Skeletal muscle tissue (tissue), 4 donors: ENCODE data around the gene TAX1BP3. TPM values are rescaled to one million over a fixed set of nuclear protein-coding genes. Genes with fewer than 3 reads are reported as not detected.

ENCODE experiments used
- H3K27ac ChIP-seq: one replicate; pipeline ENCODE4 v1.7.0; 2013; ENCODE audit warnings: mild to moderate bottlenecking, low read depth, low read length, inconsistent platforms
- H3K27me3 ChIP-seq, 3 donors: one replicate each; pipeline ENCODE4 v1.7.0; 2013; ENCODE audit warnings: low read length in 3 of 3; ENCODE audit not compliant: control insufficient read depth in 3 of 3, insufficient read depth in 3 of 3
- H3K36me3 ChIP-seq, 3 donors: one replicate each; pipeline ENCODE4 v1.7.0; 2013; ENCODE audit warnings: low read length in 3 of 3; ENCODE audit not compliant: control insufficient read depth in 3 of 3, insufficient read depth in 3 of 3
- H3K4me1 ChIP-seq, 3 donors: one replicate each; pipeline ENCODE4 v1.7.0; 2013; ENCODE audit warnings: low read length in 3 of 3, mild to moderate bottlenecking in 3 of 3; ENCODE audit not compliant: control insufficient read depth in 3 of 3, insufficient read depth in 3 of 3
- H3K4me3 ChIP-seq, 3 donors: one replicate each; pipeline ENCODE4 v1.7.0; 2013; ENCODE audit warnings: low read length in 3 of 3
- H3K9ac ChIP-seq, 3 donors: one replicate each; pipeline ENCODE4 v1.7.0; 2013; ENCODE audit warnings: low read length in 3 of 3, mild to moderate bottlenecking in 3 of 3, moderate library complexity in 2 of 3, low read depth in 1 of 3
- H3K9me3 ChIP-seq, 3 donors: one replicate each; pipeline ENCODE4 v1.7.0; 2013; ENCODE audit warnings: low read length in 3 of 3; ENCODE audit not compliant: control insufficient read depth in 3 of 3
- total RNA-seq: library from RNA; depleted of rRNA; stranded (reverse); fragments of >200 nt; gene quantifications from one replicate; pipeline ENCODE4 v1.2.3, GENCODE V29; 2014
- donor health status: Osteomylitis.

Gene TAX1BP3
- total RNA-seq, 1 donor from 2014 or later, result 31.3 TPM

GRCh38 chr17:3655766-3656165 lies 12.6 kb downstream of the TAX1BP3 start:
- H3K4me3 ChIP-seq, result no peak overlapping the region
- H3K9me3 ChIP-seq, result no peaks in the 10 kb centered on the region
- H3K27me3 ChIP-seq, result no peaks in the 10 kb centered on the region
- H3K9ac ChIP-seq, result no peak overlapping the region
- H3K36me3 ChIP-seq, result peaks cover under 1 to 11% (median 4%) of the 10 kb centered on the region in 3 donors
- H3K27ac ChIP-seq, result no peak overlapping the region
- peaks cover 19 to 26% (median 22%) of the 10 kb centered on the region in 3 donors for H3K4me1 ChIP-seq

DNA sequence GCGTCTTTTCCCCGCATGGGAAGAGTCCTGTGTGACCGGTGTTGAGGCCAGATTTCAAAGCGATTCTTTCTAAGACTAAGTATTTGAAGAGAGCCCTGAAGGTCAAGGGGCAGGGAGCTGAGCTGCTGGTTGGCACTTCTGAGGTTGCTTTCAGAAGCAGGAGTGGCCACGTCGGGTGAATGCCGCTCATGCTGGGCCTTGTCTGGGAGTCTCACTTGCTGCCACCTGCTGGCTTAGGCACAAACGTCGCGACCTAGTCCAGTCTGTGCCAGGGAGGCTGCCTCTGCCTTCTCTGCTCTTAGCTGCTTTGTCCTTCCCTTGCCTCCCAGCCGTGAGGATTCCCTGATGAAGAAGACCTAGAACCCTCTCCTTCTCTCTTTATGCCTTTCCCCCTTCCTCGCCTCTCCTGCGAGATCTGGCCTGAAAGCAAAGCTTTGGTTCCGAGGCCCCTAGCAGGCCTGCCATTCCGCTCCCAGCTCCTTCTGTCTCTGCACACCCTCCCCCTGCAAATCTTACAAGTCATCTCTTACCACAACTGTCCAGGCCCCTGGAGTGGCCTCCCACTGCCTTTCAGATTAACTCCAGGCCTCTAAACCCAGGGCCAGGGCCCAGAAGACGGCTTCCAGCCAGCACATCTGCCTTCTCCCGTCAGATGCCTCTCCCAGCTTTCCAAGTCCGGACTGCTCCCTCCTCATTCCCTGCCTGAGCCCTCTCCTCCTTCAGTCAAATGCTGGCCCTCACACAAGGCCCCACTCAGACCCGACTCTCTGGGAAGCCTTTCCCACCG lies 20.4 kb downstream of the TAX1BP3 start:
- no peak overlapping the region for H3K4me3 ChIP-seq
- no peaks in the 10 kb centered on the region for H3K9me3 ChIP-seq
- peak overlapping the region in 2 of 3 donors; percentile 46 to 50 for H3K9ac ChIP-seq
- H3K36me3 ChIP-seq, result peaks cover 21 to 34% (median 24%) of the 10 kb centered on the region in 3 donors
- no peaks in the 10 kb centered on the region for H3K27me3 ChIP-seq
- no peak overlapping the region for H3K27ac ChIP-seq
- peaks cover 0 to 5% (median 3%) of the 10 kb centered on the region in 3 donors for H3K4me1 ChIP-seq

DNA sequence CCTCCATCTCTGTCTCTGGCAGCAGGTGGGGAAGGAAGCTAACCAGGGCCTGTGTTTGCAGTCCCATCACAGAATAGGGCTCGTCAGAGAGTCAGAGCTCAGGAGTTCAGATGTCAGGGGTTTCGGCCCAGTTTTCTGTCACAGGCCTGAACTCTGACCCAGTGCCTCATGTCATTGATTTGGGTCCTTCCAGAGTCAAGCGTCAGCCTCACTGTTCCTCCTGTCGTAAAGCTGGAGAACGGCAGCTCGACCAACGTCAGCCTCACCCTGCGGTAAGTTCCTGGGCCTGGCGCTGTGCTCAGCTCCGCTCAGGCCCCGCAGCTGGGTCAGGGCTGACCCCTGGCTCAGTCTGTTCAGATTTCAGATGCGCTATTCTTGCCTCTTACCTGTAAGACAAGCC lies 21.1 kb downstream of the TAX1BP3 start:
- no peaks in the 10 kb centered on the region for H3K9me3 ChIP-seq

DNA sequence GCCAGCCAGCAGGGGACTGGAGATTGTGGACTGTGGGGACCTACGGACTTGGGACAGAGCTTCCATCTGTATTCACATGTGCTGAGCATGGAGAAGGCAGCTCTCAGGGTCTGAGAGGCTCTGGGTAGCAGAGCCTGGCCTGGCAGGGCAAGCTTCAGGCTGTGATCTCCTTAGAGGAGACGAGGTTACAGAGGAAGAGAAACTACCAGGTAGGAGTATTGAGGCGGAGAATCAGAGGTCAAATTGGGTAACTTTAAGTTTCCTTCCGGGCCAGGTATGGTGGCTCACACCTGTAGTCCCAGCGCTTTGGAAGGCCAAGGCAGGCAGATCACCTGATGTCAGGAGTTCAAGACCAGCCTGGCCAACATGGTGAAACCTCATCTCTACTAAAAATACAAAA lies 23.1 kb downstream of the TAX1BP3 start:
- Histone ChIP-seq H3K27me3 (no peaks in the 10 kb centered on the region), H3K9ac (no peak overlapping the region), H3K9me3 (no peaks in the 10 kb centered on the region), H3K4me3 (no peak overlapping the region), H3K27ac (no peak overlapping the region), H3K4me1 (peaks cover 7 to 15% (median 8%) of the 10 kb centered on the region in 3 donors), H3K36me3 (peaks cover 22 to 39% (median 27%) of the 10 kb centered on the region in 3 donors)

More for the DNA sequence above, 21.1 kb downstream of the TAX1BP3 start:
- Histone ChIP-seq H3K36me3 (peaks cover 21 to 37% (median 24%) of the 10 kb centered on the region in 3 donors), H3K9ac (peak overlapping the region in 1 of 3 donors; percentile 50), H3K4me3 (no peak overlapping the region), H3K27ac (no peak overlapping the region), H3K4me1 (peaks cover 0 to 5% (median 3%) of the 10 kb centered on the region in 3 donors), H3K27me3 (no peaks in the 10 kb centered on the region)

GRCh38 chr17:3643889-3644349 lies 24.5 kb downstream of the TAX1BP3 start:
- no peak overlapping the region for H3K9ac ChIP-seq
- H3K27me3 ChIP-seq, result no peaks in the 10 kb centered on the region
- no peak overlapping the region for H3K4me3 ChIP-seq
- peaks cover 12 to 22% (median 16%) of the 10 kb centered on the region in 3 donors for H3K4me1 ChIP-seq
- no peak overlapping the region for H3K27ac ChIP-seq
- no peaks in the 10 kb centered on the region for H3K9me3 ChIP-seq
- H3K36me3 ChIP-seq, result peaks cover 23 to 31% (median 25%) of the 10 kb centered on the region in 3 donors

DNA sequence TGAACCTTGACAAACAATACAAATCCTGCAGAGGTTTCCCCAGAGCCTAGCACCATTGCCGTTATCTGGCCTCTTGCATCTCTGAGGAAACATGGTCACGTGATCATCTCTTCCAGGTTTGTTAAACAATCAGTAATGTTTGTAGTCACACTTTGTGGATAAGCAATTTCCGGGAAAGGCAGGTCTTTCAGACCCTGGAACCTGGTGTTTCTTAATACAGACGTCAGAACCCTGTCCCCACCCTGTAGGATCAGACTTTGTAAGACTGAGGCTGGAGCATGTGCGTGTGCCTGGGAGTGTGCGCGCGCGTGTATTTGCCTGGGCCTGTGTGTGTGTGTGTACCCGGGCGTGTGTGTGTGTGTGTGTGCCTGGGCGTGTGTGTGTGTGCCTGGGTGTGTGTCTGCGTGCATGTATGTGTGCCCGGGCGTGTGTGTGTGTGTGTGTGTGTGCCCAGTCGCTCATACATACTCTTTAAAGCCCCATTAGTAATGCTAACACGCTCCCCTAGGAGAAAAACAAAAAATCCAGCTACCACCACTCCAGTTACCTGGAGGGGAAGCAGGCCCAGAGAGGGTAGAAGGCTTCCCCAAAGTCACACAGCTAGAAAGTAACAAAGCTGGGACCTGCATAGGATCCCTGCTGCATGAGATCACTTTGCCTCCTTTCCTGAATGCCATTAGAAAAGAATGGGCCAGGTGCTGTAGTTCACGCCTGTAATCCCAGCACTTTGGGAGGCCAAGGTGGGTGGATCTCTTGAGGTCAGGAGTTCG lies 26.5 kb downstream of the TAX1BP3 start:
- H3K9ac ChIP-seq, result no peak overlapping the region
- H3K27ac ChIP-seq, result no peak overlapping the region
- H3K27me3 ChIP-seq, result no peaks in the 10 kb centered on the region
- H3K9me3 ChIP-seq, result no peaks in the 10 kb centered on the region
- H3K4me3 ChIP-seq, result no peak overlapping the region
- peaks cover 18 to 30% (median 28%) of the 10 kb centered on the region in 3 donors for H3K4me1 ChIP-seq
- H3K36me3 ChIP-seq, result peaks cover 21 to 25% (median 21%) of the 10 kb centered on the region in 3 donors

DNA sequence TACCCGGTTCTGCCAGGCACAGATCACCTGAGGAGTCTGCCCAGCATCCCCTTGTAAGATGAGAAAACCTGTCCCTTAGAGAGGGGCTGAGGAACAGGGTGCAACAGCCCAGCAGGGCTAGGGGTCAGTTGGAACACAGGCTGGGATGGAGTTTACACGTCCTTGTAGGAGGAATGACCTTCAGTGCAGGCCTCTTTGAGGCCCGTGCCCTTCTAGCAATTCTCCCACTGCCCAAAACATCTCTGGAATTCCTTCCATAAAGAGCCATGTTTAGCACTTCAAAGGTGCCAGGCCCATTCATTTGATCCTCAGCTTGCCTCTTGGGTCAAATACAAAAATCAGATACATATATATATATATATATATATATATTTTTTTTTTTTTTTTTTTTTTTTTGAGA lies 27.4 kb downstream of the TAX1BP3 start:
- Histone ChIP-seq H3K36me3 (peaks cover 18 to 23% (median 21%) of the 10 kb centered on the region in 3 donors), H3K27me3 (no peaks in the 10 kb centered on the region), H3K4me3 (peak overlapping the region in 1 of 3 donors; percentile 13), H3K4me1 (peaks cover 19 to 34% (median 30%) of the 10 kb centered on the region in 3 donors), H3K9me3 (no peaks in the 10 kb centered on the region), H3K9ac (peak overlapping the region in 2 of 3 donors; percentile 40), H3K27ac (peak overlapping the region; percentile 55)

DNA sequence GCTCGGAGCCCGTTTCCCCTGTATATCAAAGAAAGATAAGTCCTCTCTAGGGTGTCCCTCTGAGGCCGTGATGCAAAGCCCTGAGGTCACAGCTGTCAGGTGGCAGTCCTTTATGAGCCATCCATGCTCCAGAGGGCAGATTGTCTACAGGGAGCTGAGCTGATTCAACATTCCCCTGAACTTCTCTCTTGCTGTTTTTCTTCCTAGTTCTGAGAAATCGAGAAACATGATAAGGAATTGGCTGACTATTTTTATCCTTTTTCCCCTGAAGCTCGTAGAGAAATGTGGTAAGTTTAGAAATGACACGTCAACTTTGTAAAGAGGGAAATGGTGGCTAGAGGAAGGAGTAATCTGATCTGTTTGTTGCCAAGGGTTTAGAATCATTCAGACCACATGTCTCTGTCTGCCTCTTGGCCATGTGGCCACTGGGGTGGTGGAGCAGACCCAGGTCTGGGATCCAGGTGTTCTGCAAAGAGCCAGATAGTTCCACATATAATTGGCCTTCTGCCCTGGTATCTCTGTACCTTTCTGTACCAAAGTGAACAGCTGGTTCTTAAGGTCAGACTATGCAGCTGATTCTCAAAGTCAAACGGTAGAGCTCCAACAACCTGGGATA lies 28.3 kb downstream of the TAX1BP3 start:
- H3K4me3 ChIP-seq, result no peak overlapping the region
- peaks cover 14 to 20% (median 20%) of the 10 kb centered on the region in 3 donors for H3K36me3 ChIP-seq
- no peaks in the 10 kb centered on the region for H3K27me3 ChIP-seq
- H3K27ac ChIP-seq, result peak overlapping the region; percentile 55
- H3K9me3 ChIP-seq, result no peaks in the 10 kb centered on the region
- H3K4me1 ChIP-seq, result peaks cover 22 to 37% (median 34%) of the 10 kb centered on the region in 3 donors
- peak overlapping the region in 1 of 3 donors; percentile 60 for H3K9ac ChIP-seq

DNA sequence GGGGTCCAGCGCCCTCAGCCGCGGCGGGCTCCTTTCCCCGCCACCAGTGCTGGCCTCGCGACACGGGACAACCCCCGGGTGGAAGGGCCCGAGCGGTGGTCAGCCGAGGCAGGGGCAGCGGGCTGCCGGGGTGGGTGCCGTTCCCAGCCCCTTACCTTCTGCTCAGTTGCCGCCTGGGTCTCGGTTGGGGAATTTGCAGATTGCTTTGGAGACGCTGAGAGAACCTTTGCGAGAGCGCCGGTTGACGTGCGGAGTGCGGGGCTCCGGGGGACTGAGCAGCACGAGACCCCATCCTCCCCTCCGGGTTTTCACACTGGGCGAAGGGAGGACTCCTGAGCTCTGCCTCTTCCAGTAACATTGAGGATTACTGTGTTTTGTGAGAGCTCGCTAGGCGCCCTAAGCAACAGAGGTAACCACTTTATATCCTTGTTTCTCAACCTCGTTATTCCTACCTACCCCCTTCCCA lies 31.4 kb downstream of the TAX1BP3 start:
- Histone ChIP-seq H3K27ac (peak overlapping the region; percentile 97), H3K4me3 (peak overlapping the region; percentile 86 to 94 (median 92))

More for the DNA sequence above, 31.4 kb downstream of the TAX1BP3 start:
- Histone ChIP-seq H3K36me3 (peaks cover 13 to 17% (median 16%) of the 10 kb centered on the region in 3 donors), H3K27me3 (no peaks in the 10 kb centered on the region), H3K9ac (peak overlapping the region; percentile 89 to 95 (median 91)), H3K9me3 (no peaks in the 10 kb centered on the region), H3K4me1 (peaks cover 30 to 45% (median 43%) of the 10 kb centered on the region in 3 donors)
